Stimulated activated CD8-positive, alpha-beta memory T cell treated with anti-CD3 and anti-CD28 coated beads, Interleukin-15, amount 100 ng/mL, for 24 hours (primary cell): ENCODE data around the gene KIF4A.
"Not testable (repeated sequence)": the region's sequence is repeated elsewhere in the genome, so short reads cannot be mapped to it uniquely, and the experiment has no call there.

ENCODE experiments used
- DNase-seq: peaks from one replicate; pipeline ENCODE4 v3.0.0-alpha.2; 2020; ENCODE audit warnings: low read depth

KIF4A gene, protein sequence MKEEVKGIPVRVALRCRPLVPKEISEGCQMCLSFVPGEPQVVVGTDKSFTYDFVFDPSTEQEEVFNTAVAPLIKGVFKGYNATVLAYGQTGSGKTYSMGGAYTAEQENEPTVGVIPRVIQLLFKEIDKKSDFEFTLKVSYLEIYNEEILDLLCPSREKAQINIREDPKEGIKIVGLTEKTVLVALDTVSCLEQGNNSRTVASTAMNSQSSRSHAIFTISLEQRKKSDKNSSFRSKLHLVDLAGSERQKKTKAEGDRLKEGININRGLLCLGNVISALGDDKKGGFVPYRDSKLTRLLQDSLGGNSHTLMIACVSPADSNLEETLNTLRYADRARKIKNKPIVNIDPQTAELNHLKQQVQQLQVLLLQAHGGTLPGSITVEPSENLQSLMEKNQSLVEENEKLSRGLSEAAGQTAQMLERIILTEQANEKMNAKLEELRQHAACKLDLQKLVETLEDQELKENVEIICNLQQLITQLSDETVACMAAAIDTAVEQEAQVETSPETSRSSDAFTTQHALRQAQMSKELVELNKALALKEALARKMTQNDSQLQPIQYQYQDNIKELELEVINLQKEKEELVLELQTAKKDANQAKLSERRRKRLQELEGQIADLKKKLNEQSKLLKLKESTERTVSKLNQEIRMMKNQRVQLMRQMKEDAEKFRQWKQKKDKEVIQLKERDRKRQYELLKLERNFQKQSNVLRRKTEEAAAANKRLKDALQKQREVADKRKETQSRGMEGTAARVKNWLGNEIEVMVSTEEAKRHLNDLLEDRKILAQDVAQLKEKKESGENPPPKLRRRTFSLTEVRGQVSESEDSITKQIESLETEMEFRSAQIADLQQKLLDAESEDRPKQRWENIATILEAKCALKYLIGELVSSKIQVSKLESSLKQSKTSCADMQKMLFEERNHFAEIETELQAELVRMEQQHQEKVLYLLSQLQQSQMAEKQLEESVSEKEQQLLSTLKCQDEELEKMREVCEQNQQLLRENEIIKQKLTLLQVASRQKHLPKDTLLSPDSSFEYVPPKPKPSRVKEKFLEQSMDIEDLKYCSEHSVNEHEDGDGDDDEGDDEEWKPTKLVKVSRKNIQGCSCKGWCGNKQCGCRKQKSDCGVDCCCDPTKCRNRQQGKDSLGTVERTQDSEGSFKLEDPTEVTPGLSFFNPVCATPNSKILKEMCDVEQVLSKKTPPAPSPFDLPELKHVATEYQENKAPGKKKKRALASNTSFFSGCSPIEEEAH

DNA sequence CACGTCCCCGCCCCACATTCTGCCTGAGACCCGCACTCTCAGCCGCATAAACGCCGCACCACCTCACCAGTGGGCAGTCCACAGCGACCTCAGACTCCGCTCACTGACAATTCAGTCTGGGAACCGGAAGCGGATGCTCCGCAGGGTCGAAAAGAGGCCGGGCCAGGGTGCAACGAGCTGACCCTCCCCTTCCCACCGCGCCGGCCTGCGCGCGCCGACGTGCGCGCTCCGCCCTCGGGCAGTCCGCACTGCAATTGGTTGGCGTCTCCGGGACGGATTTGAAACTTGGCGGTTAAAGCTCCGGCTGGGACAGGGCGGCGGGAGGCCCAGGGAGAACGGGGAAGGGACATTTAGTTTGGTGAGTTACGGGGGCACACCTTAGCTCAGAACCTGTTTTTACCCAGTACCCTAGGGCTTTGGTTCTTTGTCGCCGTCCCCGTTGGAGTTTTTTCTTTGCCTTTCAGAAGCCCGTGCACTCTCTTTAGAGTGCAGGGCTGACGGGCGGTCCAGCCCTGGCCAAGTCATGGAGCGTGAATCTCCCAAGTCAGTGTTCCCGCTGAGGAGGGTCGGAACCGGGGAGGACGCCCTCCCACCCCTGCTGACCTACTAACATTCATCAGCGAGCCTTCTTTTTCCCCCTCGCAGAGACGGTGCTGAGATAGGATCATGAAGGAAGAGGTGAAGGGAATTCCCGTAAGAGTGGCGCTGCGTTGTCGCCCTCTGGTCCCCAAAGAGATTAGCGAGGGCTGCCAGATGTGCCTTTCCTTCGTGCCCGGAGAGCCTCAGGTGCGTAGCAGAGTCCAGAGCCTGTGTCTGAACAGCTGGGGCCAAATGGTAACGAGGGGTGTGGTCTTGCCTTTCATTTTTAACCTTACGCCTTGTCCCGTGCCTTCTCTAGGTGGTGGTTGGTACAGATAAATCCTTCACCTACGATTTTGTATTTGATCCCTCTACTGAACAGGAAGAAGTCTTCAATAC lies at the start of gene KIF4A, which contains the start of gene PDZD11:
TSS of gene KIF4A (plus strand) at position 312 of the 978 bp plus-strand sequence. CDS start at position 667, 355 bp downstream.
TSS of gene PDZD11 (minus strand) at position 135 of the 978 bp plus-strand sequence. CDS start 586 bp downstream, outside the sequence.
- peak; percentile 53 for DNase-seq

DNA sequence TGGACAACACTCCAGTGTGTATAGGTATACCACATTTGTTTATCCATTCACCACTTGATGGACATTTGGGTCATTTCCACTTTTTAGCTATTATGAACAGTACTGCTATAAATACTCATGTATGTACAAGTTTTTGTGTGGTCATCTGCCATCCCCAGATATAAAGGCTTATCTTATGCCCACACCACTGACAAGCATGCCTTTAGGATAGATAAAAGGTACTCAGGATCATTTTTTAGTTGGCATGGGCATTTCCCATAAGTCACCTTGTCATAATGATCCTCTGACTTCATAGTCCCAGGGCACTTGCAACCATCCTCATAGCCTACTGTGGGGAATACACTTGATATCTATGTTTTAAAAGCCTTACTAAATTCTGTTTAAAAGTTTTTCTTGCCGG lies 49.2 kb upstream of the KIF4A start:
- DNase-seq: no peak

DNA sequence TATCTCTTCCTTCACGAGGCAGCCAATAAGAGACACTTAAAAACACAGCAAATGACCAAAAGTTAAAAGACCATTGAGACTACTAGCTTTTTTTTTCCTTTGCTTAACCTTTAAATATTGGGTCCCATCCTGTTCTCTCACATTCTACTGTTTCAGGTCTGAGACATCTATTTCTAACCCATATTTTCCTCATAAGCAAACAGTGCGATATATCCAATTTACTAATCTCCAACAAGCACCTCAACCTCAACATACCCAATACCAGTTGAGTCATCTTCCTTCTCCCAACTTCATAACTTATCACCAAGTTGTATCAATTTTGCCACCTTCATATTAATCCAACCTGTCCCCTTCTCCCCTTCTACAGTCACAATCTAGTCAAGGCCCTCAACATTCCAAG lies 48.4 kb upstream of the KIF4A start:
- no peak for DNase-seq

DNA sequence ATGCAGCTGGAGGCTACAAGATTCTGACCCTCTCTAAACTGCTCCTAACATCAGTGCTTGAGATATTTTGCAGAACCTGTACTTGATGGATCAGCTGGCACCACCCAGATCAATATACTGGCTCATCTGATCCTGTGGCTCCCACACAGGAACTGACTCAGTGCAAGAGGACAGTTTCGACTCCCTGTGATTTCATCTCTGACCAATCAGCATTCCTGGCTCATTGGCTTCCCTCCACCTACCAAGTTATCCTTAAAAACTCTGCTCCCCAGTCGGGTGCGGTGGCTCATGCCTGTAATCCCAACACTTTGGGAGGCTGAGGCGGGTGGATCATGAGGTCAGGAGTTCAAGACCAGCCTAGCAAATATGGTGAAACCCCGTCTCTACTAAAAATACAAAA lies 46.3 kb upstream of the KIF4A start:
- not testable (repeated sequence) for DNase-seq

DNA sequence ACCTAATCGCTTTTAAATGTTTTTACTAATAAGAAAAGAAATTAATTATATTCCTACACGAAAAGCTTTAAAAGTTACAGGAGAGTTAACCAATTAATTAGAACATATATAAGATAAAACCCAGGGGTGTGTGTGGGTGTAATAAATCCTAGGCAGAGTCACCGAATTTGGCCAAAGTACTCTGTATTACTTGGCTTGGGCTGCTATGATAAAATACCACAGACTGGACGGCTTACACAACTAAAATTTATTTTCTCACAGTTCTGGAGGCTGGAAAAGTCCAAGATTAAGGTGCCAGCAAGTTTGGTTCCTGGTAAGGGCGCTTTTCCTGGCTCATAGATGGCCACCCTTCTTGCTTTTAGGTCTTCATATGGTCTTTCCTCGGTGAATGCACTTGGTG lies 45.0 kb upstream of the KIF4A start:
- DNase-seq: no peak

DNA sequence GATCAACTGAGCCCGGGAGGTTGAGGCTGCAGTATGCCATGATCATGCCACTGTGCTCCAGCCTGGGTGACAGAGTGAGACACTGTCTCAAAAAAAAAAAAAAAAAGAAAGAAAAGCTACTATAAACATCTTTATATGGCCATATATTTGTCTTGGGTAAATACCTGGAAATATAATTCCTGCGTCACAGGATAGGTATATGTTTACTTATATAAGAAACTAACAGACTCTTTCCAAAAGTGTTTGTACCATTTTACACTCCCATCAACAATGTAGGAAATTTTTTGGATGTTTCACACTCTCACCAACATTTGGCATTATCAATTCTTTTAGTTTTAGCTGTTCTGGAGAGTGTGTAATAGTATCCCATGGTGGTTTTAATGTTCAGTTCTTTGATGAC lies 42.7 kb upstream of the KIF4A start:
- DNase-seq: no peak

DNA sequence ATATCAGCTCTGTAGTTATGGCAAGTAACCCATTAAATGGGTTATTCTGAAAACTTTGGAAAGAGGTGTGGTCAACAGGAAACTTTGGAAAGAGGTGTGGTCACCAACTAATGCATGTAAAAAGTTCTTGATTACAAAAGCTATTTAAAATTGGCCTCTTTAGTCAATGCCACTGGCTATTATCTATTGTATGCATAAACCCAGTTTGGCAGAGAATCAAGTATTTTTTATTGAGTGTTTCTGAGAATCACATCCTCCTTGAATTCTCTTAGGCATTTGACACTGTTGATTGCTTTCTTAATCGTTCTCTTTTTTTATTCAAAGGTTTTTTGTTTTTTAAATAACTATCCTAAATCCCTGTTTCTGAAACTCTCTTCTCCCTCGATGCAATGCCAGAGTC lies 37.4 kb upstream of the KIF4A start:
- DNase-seq: no peak

DNA sequence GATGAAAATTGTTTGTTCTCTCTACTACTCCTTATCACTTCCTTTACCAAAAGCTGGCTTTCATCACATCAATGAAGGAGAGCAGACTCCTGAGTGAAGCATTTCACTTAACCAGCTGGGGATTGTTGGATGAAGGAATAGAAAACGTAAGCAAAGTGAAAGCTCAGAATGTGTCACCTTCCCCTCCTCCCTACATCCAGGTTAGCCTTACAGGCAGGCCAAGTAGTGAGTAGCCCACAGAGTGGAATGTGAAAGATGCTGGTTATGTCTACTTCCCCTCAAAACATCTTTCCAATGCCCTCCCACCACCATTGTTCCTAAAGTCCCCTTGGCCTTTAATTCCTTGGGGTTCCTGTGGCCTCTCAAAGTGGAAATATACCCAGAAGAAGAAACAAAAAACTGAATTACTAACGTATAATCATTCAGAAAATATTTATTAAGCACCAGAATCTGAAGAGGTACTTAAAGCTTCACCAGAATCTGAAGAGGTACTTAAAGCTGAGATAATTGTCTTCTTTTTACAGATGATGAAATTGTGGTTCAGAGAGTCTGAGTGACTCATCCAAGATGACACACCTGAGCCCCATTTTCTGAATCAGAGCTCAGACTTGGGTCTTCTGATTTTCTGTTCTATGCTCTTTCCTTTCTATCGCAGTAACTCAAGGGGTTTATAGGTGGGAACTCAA lies 36.4 kb upstream of the KIF4A start:
- no peak for DNase-seq

DNA sequence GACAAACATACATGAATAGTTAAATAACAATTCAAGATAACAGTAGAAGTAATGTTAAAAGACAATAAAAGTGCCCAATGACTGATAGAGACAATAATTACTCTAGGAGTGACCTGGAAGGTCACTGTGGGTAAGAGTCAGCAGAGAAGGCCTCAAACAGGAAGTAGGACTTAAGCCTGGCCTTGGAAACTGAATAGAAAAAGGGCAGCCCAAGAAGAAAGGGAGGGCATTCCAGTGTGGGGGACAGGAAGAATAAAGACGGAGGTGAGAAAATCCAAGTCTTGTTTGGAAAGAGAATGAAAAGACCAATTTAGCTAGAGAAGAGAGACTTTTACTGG lies 35.9 kb upstream of the KIF4A start:
- no peak for DNase-seq

DNA sequence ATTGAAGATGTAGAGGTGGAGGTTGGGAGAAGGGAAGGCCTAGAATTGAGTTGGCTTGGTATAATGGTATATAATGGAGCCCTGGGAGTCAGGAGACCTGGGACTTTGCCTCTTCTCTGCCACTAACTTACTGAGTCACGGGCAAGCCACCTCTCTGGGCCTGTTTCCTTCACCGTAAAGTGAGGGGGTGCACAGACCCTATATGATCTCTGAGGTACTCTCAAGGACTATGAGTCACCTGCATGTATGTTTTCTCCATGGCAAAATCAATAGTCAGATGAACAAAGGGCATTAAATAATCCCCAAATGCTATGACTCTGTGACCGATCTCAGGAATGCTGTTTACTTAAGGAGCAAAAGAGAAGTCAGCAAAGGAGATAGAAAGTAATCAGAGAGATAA lies 35.0 kb upstream of the KIF4A start:
- DNase-seq: no peak

DNA sequence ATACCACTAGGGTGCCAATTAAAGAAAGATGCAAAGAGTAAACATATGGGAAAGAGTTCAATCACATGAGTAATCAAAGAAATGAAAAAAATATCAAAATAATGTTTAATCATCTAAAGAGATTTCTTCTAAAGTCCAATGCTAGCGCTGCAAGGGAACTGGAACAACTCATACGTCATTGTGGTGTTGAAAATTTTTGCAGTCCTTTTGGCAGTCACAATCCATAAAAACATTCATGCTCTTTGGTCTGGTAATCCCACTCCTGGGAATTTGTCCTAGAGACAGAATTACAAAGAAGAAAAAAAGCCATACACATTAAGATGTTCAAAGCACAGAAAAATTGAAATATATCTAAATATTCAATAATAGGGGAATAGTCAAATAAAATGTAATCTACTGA lies 34.5 kb upstream of the KIF4A start:
- no peak for DNase-seq

DNA sequence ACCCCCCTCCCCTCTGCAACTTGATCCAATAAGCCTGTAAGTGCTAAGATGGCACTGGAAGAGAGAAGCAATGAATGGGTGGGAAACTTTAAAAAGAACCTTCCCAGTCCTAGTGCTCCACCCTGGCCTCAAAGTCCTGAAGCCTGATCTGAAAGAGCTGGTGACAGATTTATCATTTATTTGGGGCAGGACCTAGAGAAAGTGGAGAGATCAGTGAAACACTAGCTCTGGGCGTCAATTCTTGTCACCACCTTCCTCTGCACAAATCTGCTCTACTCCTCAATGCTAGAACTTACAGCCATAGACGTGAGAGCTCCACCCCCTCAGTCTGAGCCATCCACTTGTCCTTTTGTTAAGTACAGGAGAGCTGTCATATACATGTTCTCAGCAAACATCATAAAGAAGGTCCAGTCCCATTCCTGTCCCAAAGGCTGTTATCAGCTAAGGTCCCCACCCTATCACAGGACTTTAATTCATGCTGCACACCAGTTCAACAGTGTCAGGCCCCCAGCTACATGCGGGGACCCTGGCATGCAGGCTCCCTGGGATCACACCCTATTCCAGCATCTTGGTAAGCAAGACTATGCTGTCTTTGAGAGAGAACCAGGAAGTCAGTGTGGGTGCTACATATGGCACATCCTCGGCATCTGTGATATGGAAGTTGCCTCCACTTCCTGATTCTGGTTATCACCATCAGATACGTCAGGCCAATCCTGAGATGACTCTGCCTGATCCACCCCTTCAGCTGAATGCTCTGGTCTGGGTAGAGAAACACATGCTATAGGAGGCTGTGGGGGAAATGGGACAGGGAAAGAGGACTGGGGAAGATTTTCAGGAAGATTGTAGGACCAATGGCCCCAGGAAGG lies 32.2 kb upstream of the KIF4A start:
- DNase-seq: no peak

DNA sequence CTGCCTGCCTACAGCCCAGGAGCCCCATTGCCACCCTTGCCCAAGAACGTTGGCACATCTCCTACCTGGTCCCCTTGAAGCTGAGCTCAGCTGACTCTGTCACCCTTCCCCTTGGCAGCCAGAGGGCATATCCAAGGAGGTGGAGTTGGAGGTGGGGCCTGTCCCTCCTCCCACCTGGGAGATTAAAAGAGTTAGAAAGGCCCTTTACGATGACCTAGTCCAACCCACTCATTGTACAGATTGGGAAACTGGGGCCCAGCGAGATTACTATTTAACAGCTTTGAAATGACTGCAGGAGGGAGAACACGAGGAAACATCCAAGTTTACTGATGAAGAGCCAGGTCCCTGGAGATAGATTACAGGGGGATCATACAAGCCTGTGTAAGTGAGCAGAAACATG lies 29.8 kb upstream of the KIF4A start, which contains the start of gene P2RY4:
TSS of gene P2RY4 (minus strand) at position 101 of the 400 bp plus-strand sequence. CDS start 580 bp downstream, outside the sequence.
- no peak for DNase-seq

DNA sequence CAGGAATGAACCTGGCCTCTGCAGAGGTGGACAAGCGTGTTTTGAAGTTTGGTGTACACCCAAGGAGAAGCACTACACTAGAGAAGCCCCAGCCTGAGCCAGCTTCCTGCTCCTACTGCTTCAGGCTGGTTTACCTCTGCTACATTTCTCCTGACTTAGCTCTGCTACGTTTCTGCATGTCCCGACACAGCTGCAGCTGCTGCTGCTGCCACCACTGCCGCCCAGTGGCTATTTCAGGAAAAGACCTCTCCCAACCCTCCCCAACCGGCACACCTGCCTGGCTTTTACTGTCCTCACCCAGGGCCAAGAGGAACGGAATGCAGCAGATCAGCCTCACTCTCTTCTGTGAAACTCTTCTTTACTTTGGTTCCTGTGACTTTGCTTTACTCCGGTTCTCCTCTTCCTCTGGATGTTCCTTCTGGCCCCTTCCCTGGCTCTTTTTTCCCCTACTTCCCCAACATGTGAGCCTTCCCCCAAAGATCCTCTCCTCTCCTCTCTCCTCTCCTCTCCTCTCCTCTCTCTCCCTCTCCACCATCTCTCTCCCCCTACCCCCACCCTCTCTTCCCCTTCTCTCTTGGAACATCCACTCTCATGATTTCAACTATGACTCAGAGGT lies 26.8 kb upstream of the KIF4A start:
- no peak for DNase-seq

DNA sequence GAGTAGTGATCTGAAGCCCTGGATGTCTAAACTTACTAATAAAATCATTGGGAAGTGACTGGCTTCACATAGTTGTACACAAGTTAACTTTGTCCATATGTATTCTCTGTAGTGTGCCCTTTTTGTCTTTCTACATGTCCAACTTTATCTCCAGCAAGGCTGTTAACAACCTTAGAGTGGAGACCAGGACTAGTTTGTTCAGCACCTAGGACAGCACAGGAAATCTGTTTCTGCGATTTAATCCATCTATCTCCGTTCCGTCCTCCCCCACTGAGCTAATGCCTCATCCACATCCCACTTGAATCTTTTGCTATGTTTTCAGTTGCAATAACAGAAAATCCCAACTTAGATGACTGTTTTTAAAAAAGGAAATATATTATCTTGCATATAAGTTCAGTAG lies 25.1 kb upstream of the KIF4A start:
- no peak for DNase-seq

DNA sequence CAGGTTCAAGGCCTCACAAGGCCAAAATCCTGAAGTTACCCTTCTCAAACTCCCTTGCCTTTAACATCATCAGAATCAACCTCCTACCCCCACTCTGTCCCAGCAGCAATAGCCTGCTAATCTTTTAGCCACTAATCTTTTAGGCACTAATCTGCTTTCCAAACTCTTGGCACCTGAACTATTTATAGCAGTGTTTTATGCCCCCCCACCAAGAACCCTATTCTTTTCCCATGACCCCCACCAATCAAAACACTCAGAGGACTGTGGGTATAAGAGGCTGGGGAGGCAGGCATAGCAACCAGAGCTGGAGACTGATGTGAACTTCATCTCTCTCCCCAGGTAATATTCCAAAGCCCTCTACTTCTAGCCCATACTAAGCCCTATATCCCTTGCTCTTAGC lies 21.9 kb upstream of the KIF4A start, which contains the start of gene ARR3:
TSS of gene ARR3 (plus strand) at position 301 of the 400 bp plus-strand sequence. CDS start 1,052 bp downstream, outside the sequence.
- no peak for DNase-seq

DNA sequence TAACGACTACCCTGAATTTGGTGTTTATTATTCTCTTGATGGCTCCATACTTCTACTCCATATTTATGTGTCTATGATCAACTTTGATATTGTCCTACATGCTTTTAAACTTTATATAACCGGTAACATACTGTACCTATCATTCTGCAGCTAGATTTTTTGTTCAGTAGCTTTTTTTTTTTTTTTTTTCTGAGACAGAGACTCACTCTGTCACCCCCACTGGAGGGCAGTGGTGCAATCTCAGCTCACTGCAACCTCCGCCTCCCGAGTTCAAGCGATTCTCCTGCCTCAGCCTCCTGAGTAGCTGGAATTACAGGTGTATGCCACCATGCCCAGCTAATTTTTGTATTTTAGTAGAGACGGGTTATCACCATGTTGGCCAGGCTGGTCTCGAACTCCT lies 15.9 kb upstream of the KIF4A start:
- DNase-seq: not testable (repeated sequence)

DNA sequence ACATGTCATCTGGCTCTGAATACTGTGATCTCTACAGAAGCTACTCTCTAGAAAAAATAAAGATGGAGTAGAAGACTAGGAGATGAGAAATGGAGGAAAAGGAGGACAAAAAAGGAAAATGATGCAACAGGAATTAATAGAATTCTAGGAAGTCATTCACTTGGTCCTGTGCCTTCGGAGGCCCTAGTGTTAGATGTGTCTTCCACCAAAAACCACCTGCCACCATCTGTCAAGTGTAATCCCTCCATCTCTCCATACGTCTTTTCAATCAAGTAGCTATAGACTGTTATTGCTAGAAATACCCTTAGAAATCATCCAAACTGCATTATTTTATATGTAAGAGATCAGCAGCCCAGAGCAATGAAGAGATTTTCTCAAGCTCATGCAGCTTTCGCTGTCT lies 10.8 kb upstream of the KIF4A start:
- no peak for DNase-seq

DNA sequence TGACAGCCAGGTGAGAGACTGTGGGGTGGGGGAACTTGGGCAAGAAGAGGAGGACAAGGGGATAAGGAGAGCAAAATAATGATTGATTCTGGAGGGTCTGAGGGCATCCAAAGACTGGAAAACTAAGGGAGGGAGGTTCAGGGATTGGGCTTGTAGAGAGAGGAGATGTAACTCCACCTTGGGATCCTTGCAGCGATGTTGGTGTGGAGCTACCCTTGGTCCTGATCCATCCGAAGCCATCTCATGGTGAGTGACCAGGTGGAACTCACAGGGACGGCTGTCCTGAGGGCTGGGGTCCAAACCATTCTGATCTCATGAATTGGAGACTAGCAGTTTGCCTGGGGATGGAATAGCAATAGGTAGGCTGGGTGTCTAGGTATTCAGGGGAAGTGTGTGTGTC lies 9.3 kb upstream of the KIF4A start:
- DNase-seq: no peak
